Activated T-cell treated with anti-CD3 and anti-CD28 coated beads for 48 hours (primary cell): ENCODE results near the gene CCDC137.

Experiments used
- DNase-seq: peaks from one replicate; pipeline ENCODE4 v3.0.0-alpha.2; 2020; ENCODE audit warnings: low read depth

CCDC137 gene

GRCh38 chr17:81715872-81716673, 49.5 kb downstream of the CCDC137 start:
- no peak for DNase-seq

GRCh38 chr17:81716674-81716996, 50.1 kb downstream of the CCDC137 start:
- no peak for DNase-seq

GRCh38 chr17:81717049-81717765, 50.7 kb downstream of the CCDC137 start:
- no peak for DNase-seq

GRCh38 chr17:81717766-81718089, 51.2 kb downstream of the CCDC137 start:
- DNase-seq, result no peak

GRCh38 chr17:81719410-81720266, 53.1 kb downstream of the CCDC137 start:
- DNase-seq, result no peak

GRCh38 chr17:81720267-81721071, 53.9 kb downstream of the CCDC137 start:
- no peak for DNase-seq

GRCh38 chr17:81722184-81723120, 55.9 kb downstream of the CCDC137 start:
- DNase-seq, result no peak
